Mammary epithelial cell (primary cell): ENCODE data around the gene DCAF7.

Source experiments
- EZH2 ChIP-seq: IDR thresholded peaks from 2 replicates; pipeline ENCODE4 v1.6.1; 2012; ENCODE audit warnings: low read length, inconsistent platforms, borderline replicate concordance
- TF ChIP-seq, protein P1 (sequence below), 2 donors: IDR thresholded peaks in 1 of 2; conservative IDR thresholded peaks in 1 of 2; 2 replicates each; pipeline ENCODE4 v1.5.1; 2011 to 2012; ENCODE audit warnings: inconsistent platforms in 2 of 2, low read length in 2 of 2, mild to moderate bottlenecking in 2 of 2, control low read depth in 1 of 2, low read depth in 1 of 2; ENCODE audit not compliant: insufficient read depth in 1 of 2; ENCODE audit errors: extremely low read depth in 1 of 2

DNA sequence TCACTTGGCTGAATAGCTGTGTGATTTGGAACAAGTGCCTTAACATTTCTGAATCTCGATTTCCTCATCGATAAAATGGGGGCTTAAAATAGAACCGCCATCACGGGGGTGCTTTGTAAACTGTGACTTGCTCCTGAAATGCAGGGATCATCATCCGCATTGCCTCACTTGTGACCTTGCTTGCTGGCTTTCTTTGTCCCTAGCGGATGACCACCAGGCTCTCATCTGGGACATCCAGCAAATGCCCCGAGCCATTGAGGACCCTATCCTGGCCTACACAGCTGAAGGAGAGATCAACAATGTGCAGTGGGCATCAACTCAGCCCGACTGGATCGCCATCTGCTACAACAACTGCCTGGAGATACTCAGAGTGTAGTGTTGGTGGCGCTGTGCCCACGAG, 38.5 kb downstream of the DCAF7 start:
- TF ChIP-seq, protein P1, sequence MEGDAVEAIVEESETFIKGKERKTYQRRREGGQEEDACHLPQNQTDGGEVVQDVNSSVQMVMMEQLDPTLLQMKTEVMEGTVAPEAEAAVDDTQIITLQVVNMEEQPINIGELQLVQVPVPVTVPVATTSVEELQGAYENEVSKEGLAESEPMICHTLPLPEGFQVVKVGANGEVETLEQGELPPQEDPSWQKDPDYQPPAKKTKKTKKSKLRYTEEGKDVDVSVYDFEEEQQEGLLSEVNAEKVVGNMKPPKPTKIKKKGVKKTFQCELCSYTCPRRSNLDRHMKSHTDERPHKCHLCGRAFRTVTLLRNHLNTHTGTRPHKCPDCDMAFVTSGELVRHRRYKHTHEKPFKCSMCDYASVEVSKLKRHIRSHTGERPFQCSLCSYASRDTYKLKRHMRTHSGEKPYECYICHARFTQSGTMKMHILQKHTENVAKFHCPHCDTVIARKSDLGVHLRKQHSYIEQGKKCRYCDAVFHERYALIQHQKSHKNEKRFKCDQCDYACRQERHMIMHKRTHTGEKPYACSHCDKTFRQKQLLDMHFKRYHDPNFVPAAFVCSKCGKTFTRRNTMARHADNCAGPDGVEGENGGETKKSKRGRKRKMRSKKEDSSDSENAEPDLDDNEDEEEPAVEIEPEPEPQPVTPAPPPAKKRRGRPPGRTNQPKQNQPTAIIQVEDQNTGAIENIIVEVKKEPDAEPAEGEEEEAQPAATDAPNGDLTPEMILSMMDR (conservative IDR thresholded peaks at IDR 0.05 in 1 of 2, IDR thresholded peaks at IDR 0.05 in 1 of 2; ENCODE audit: extremely low read depth in 1 of 2, insufficient read depth in 1 of 2, low read depth in 1 of 2, low read length in 2 of 2): no peak
- TF ChIP-seq EZH2: no peak
